CD4-positive, alpha-beta T cell treated with Interleukin-4 for 1 hour (primary cell): ENCODE data around the gene H6PD.

Experiments used
- DNase-seq, 2 donors: peaks; one replicate each; pipeline ENCODE4 v3.0.0-alpha.2; 2020 to 2022

The H6PD gene

DNA sequence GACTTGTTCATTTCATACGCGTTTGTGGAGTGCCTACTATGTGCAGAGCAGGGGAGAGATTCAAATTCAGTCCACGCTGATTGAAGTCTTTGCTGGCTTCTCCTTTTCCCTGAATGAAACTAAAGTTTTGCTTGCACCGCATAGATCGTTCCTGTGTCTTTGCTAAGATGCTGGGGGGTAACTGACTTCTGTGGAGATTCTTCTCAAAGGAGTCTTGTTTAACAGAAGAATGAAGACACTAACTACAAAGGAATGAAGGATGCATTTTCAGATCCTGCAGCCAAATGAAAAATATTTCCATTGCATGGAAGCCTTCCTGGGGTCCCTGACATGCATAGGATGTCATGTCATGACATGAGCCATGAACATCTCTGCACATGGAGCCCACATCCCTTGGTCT is 26.9 kb upstream of the H6PD start:
- DNase-seq = no peak

DNA sequence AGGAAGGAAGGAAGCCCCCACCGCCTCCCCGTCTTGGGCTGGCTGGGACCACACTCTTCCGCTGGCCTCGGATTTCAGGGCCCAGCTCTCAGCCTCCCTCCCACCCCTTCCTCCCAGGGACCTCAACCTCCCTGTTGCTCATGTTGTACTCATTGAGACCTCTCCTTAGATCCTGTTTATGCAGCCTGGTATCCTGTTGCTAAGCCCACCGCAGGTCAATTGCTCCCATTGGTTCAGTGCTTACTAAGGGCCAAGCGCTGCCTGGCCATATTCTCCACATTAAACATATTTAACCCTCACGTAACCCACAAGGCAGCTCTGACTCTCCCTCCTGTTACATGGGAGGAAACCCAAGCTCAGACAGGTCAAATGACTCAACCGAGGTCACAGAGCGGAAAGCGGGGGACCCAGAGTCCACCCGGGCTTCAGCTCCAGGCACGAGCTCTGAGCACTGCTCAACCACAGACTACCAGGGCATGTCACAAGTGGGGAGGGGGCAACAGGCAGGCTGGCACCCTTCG is 23.2 kb upstream of the H6PD start:
- DNase-seq = no peak

DNA sequence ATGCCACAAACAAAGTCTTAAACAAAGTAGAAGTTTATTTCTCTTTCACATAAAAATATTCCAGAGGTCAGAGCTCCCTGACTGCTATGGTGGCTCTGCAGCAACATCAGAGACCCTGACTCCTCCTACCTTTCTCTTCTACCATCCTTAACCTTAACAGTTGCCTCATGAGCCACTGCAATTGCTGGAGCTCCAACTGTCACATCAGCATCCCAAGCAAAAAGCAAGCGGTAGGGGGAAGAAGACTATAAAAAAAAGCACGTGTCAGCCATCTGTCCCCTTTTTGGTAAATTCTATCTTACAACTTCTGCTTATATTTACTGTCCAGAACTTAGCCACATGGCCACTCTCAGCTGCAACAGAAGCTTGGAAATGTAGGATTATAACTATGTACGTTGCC is 21.8 kb upstream of the H6PD start:
- no peak for DNase-seq

DNA sequence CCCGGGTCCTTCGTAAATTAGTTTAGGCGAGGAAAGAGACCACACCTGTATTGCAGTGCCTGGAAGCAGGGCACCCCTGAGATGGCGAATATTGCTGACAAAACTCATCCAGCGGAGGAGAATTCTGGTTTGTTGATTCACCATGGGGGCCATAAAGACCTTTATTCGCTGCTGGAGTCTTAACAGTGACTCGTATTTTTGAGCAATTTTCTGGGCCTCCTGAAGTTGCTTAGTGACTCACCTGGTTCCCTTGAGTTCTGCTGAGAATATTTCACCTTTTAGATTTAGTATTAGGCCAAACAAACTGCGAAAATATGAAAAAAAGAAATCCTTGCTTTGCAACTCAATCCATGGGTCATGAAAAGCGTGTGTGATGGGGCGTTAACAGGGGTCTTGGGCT is 20.6 kb upstream of the H6PD start:
- DNase-seq = no peak

DNA sequence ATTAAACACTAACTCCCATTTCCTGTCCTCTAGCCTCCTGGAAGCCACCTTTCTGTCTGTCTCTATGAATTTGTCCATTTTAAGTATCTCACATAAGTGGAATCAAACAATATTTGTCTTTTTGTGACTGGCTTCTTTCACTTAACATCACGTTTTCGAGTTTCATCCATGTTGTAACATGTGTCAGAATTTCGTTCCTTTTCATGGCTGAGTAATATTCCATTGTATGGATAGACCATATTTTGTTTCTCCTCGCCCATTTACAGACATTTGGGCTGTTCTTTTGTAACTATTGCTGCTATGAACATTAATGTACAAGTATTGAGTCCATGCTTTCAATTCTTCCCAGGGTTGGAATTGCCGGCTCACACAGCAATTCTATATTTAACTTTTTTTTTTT is 15.7 kb upstream of the H6PD start:
- no peak for DNase-seq

DNA sequence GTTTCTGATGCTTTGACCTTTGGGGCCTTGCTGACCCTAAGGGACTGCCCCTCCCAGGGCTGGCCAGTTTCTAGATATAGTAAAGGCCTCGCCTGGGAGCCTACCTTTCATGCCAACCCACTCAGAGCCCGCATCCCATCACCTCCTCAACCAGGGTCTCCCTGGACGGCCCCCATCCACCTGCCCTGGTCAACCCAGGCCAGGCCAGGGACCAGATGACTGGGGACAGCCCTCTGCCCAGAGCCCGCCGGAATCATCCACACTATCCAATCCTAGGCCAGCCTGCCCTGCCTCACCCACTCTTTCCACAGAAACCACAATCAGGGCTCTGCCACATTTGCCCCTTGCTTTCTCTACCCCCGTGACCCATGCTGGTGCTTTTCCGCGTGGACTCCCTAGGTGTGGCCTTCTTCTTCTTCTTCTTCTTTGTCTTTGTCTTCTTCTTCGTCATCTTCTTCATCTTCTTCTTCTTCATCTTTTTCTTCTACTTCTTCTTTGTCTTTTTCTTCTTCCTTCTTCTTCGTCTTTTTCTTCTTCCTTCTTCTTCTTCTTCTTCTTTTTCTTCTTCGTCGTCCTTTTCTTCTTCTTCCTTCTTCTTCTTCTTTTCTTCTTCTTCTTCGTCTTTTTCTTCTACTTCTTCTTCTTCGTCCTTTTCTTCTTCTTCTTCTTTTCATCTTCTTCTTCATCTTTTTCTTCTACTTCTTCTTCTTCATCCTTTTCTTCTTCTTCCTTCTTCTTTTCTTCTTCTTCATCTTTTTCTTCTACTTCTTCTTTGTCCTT is 11.5 kb upstream of the H6PD start:
- DNase-seq = no peak

DNA sequence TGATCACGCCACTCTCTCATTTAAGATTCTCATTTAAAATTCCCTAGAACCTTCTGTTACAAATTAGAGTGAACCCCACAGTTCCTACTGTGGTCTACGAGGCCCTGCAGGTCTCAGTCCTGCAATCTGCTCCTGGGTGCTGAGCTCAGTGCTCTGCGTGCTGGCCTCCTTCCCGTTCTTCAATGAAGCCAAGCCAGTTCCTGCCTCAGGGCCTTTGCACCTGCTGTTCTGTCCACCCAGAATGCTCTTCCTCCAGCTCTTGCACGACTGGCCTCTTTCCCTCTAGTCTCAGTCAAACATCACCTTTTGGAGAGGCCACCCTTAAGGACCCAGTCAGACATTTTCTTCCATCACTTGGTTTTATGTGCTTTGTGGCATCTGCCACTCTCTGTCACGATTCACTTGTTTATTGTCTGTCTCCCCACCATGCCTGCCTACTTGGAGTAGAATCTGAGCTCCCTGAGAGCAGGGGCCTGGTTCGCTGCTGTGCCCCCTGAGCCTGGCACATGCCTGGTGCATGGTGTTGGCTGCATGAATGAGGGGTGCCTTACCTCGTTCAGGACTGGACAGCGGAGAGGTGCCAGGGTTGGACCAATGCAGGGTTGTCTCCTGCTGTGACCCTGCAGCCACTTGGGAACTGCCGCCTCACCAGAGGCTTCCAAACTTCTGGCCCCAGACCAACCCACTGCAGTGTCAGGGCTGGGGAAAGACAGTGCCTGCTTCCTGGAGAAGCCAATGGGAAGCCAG is 9.7 kb upstream of the H6PD start:
- DNase-seq = no peak

DNA sequence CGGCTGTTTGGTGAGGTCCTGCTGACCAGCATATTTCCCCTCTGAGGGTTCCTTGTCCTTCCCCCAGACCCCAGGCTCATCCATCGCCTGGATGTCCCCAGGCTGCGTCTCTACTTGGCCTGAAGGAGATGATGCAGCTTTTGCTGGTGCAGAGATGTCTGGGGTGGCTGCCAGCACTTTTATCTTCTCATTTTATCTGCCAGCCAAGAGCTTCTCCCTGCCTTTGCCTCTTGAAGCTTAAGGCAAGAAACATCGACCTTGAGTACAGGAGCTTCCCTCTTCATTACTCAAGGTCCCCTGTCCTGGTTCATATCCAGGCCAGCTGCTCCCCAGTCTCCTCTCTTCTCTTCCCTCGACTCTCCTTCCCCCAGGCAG is 9.2 kb upstream of the H6PD start:
- no peak for DNase-seq

DNA sequence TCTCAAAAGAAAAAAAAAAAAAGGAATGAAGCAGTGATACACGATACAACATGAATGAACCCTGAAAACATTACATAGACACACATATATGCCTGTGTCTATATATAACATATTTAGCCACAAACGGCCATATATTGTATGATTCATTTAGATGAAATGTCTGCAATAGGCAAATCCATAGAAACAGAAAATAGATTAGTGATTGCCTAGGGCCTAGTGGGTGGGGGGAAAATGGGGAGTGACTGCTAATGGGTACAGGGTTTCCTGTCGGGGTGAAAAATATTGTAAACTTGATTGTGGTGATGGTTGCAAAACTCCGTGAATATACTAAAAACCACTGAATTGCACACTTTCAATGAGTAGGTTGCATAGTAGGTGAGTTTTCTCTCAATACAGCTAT is 6.0 kb upstream of the H6PD start:
- DNase-seq = no peak

DNA sequence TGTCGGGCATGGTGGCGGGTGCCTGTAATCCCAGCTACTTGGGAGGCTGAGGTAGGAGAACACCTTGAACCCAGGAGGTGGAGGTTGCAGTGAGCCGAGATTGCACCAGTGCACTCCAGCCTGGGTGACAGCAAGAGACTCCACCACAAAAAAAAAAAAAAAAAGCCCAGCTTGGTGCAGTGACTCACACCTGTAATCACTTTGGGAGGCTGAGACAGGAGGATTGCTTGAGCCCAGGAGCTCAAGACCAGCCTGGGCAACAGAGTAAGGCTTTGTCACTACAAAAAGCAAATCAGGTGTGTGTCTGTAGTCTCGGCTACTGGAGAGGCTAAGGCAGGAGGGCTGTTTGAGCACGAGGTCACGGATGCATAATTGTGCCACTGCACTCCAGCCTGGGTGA is 5.0 kb upstream of the H6PD start:
- no peak for DNase-seq

DNA sequence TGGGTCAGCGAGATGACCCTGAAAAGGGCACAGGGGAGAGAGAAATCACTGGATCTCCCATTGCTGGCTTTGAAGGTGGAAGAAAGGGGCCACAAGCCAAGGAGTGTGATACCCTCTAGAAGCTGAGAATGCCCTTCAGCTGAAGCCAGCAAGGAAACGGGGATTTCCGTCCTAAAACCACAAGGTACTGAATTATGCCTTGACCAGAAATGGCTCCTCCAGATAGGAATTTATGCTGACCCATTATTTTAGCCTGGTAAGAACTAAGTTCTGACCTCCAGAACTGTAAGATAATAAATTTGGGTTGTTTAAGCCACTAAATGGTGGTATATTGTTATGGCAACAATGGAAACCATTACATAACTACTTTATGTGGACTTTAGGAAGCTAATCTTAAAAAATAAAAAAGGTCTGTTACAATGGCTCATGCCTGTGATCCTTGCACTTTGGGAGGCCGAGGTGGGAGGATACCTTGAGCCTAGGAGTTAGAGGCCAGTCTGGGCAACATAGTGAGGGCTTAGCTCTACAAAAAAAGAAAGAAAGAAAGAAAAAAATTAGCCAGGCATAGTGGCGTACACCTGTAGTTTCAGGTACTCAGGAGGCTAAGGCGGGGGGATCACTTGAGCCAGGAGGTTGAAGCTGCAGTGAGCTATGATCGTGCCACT is 3.6 kb upstream of the H6PD start:
- no peak for DNase-seq

DNA sequence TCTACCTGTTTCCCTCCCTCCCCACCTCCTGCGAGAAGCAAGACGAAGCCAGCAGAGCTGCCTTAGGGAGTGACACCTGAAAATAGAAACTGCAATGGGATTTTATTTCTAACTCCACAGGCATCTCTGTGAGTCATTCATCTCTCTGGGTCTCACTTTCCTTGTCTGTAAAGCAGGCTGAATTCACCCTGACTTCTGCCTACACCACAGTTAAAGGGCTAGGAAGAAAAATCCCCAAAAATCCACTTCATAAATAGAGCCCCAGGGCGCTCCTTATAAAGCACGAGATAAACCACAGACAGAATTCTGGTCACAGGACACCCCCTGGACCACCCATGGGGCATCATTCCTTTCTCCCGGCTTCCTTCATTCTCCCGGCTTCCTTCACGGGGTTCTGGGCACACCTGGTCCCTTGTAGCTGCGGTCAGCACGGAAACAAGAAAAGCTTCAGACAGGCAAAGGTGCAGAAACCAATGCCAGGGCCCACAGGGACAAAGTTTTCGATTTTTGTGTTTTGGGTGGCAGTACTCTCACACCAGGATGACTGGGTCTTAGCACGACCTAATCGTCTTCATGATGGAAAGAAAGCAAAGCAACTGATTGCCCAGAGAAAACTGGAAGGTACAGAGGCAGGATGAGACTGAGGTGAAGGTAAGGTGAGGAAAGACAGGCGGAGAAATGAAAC is 2.8 kb upstream of the H6PD start:
- DNase-seq = no peak

DNA sequence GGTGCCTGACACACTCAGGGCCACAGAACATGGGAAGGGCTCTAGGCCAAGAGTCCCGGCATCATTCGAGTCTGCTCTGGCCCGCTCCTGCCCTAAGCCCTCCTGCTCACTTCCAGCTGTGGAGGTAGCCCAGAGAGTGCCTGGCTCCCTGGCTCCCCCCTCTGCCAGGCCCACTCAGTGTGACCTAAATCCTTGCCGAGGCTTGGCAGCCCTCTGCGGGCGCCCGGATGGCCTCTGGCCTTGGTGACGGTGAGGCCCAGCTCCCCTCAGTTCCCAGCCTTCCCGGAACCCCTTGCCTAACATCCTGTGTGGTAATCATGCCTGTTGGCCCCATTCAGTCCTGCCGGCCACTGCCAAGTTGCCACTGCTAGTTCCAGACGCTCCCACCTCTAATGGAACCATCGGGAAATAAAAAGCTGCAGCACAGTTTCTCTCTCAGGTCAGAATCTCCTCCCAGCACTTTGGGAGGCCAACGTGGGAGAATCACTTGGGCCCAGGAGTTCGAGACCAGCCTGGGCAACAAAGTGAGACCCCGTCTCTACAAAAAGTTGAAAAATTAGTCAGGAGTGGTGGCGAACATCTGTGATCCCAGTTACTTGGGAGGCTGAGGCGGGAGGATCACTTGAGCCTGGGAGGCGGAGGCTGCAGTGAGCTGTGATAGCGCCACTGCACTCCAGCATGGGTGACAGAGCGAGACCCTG is 1.2 kb upstream of the H6PD start:
- DNase-seq = peak in 1 of 2 donors; percentile 44

DNA sequence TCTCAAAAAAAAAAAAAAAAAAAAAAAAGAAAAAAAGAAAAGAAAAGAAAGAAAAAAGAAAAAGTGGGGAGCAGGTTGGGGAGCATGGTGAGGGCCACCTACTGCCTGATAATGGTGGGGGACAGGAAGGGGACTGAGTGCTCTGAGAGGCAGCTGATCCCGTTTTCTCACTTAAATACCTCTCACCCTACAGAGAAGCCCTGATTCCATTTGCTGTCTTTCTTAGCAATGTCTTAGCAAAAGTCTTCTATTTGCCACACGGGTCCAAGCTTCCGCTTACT is 692 bp upstream of the H6PD start:
- no peak for DNase-seq

DNA sequence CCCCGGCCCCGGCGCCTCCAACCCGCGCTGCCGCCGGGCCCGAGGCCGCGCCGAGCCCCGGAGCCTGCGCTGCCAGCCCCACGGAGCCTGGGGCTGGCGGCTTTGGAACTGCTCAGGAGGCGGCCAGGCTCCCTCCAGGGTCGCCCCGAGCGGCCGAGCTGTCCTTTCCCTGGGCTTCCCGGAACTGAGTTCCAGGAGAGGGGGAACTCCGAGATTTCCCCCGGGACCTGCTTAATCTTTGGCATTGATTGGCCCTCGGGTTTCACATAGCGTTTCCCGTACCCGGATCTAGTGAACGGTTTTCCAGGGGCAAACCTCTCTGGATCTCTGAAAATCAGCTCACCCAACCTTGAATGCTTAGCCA is 504 bp downstream of the H6PD start:
- DNase-seq = no peak

DNA sequence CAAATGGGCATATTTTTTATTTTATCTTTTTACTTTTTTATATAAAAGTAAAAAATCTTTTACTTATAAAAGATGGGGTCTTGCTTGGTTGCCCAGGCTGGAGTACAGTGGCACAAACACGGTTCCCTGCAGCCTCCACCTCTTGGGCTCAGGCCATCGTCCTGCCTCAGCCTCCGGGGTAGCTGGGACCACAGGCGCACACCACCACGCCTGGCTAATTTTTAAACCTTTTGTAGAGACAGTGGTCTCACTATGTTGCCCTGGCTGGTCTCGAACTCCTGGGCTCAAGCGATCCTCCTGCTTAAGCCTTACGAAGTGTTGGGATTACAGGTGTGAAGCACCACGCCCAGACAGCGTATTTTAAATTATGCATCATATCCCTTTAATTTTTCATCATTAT is 986 bp downstream of the H6PD start:
- DNase-seq = no peak

DNA sequence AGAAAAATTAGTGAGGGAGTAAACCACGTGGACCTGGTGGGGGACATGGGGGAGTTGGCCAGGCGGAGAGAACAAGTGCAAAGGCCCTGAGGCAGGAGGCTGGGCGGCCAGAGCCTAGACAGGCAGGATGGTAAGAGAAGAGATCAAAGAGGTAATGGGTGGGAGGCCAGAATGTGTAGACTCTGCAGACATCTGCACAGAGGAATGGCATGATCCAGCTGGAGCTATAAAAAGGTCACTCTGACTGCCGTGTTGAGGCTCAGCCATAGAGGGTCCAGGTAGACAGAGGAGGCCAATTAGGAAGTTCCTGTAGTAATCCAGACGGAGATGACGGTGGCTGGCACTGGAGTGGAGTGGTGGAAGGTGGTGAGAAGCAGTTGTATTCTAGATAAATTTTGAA is 3.6 kb downstream of the H6PD start:
- DNase-seq = no peak

DNA sequence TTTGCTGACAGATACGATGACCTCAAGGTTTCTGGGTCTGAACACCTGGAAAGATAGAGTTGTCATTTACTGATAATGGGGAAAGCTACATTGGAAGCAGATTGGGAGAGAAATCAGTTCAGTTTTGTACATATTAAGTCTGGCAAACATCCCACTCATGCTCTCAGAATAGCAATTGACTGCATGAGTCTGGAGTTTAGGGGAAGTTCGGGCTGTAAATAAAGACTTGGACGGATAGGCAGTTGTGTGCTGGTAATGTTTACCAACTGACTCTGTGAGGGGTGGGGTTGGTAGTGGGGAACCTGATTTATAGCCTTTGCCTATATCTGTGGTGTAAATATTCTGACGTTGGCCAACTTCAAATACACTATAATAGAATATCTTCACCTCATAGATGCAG is 4.0 kb downstream of the H6PD start:
- no peak for DNase-seq

DNA sequence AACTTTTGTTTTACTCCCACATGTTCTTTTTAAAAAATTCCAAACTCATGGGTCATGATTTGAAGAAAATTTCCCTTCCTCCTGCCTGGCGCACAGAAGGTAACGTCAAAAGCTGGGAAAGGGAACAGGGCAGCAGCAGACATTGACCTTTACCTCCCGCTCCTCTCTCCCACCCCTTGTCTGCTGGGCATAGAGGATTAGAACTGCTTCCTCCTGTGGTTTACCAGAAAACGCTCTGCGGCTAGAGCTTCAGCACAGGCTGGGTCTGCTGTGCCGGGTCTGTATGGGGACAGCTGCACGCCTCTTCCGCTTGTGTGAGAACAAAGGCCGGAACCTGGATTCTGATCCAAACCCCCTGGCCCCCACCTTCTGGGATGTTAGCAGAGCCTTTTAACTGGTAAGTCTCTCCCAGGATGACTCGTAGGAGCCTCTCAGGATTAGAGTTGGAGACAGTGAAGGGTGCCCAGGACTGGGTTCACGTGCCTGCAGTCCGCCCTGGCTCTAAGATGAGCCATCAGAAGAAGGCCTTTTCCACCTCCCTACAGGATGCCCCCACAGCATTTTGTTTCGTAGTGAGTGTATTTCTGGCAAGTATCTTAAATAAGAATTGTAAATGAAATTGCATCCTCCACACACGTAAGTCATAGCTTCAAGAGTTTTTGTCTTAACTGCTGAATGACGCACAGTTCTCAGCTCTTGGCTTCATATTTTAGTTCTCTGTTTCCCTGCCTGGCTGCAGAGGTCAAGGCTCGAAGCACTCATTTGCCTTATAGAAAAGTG is 5.2 kb downstream of the H6PD start:
- DNase-seq = peak; percentile 43 to 56

DNA sequence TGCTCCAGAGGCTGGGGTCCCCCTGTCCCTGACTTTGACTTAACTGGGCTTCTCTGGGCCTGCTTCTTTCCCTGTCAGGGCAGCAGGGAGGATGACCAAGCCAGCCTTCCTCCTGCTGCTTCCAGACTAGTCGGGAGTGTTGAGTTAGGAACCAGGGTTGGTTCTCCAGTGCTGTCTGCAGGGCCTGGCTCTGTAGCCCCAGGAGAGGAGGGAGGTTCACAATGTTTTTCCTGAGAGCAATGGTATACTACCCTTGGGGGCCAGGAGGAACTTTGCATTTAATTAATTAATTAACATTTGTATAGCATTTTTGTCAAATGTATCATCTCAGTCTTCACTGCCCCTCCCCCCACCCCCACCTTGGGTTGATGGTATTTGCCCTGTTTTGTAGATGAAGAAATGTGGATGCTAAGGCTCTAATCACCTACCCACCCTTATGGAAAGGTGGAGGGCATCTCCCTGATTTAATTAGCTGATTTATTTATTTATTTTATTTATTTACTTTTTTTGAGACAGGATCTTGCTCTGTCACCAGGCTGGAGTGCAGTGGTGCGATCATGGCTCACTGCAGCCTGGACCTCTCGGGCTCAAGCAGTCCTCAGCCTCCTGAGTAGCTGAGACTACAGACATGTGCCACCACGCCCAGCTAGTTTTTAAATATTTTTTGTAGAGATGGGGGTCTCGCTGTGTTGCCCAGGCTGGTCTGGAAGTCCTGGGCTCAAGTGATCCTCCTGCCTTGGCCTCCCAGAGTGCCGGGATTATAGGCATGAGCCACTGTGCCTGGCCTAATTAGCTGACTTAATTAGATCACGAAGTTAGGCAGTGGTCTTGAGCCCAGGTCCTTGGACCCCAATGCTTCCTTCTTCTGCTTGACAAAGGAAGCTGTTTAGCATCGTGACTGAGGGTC is 6.6 kb downstream of the H6PD start:
- DNase-seq = no peak

DNA sequence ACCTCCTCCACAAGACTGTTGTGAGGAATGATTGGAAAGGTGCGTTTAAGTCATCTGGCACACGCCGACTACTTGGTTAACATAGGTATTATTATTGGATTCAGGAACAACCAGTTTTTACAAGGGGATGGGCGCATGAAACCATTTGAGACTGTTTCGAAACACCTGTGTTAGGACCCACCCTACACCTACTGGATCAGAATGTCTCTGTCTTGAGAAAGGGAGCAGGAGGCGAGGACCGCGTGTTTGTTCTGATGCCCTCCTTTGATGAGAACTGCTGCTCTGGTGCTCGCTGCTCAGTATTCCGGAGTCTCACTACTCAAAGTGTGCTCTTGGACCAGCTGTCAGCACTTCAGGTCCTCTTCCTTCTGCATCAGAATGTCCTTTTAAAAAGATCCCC is 7.3 kb downstream of the H6PD start:
- DNase-seq = no peak
